Left lung (tissue), 10 donors: Measurements from ENCODE around the gene PDE4A. TPM values are rescaled to one million over a fixed set of nuclear protein-coding genes. Genes with fewer than 3 reads are reported as not detected.
A peak's percentile ranks its signal among the peaks of the same experiment; 100 is the strongest.

Experiments used
- ATAC-seq: fragments of 200-7000 bp; cut with Tn5 transposase; one replicate; pipeline ENCODE4 v1.9.1; 2020; ENCODE audit warnings: moderate library complexity
- DNase-seq, 4 donors: peaks; one replicate each; pipeline ENCODE4 v3.0.0-alpha.2; 2013 to 2020
- H3K27ac ChIP-seq, 2 donors: fragments of 200-600 bp; sonication (generic) in 1 of 2; one replicate each; pipeline versions ENCODE4 v1.5.0 to v1.8.0; 2020 to 2021
- H3K27me3 ChIP-seq, 2 donors: fragments of 200-600 bp; sonication (generic) in 1 of 2; one replicate each; pipeline versions ENCODE4 v1.5.0 to v1.8.0; 2020 to 2021
- H3K36me3 ChIP-seq, 2 donors: fragments of 200-600 bp; sonication (generic) in 1 of 2; one replicate each; pipeline versions ENCODE4 v1.5.0 to v1.8.0; 2020 to 2021
- H3K4me1 ChIP-seq, 2 donors: fragments of 200-600 bp; one replicate each; pipeline ENCODE4 v1.8.0; 2021
- H3K4me3 ChIP-seq, 2 donors: fragments of 200-600 bp; sonication (generic) in 1 of 2; one replicate each; pipeline versions ENCODE4 v1.5.0 to v1.8.0; 2020 to 2021; ENCODE audit warnings: mild to moderate bottlenecking in 1 of 2
- H3K9me3 ChIP-seq, 2 donors: fragments of 200-600 bp; sonication (generic) in 1 of 2; one replicate each; pipeline versions ENCODE4 v1.5.0 to v1.8.0; 2020 to 2021
- intact Hi-C, 2 donors: fragments of 100-400 bp; cut with DNase I; formaldehyde crosslinking; loops; one replicate each; pipeline versions ENCODE4 v1.11.2 to v1.14.2; 2022
- polyA plus RNA-seq, 6 donors: library from polyadenylated mRNA; unstranded; fragments of 120-200 nt; gene quantifications; one replicate each; pipeline ENCODE4 v1.2.1, GENCODE V29; 2013; ENCODE audit not compliant: insufficient read length in 6 of 6
- total RNA-seq, 2 donors: library from RNA; stranded (reverse); fragmentation: NEBNext Ultra II Directional; extraction: Animal tissue kit (Norgen Biotek cat#: 25700); gene quantifications; one replicate each; pipeline ENCODE4 v1.2.1, GENCODE V29; 2021
- TF ChIP-seq, protein P1 (sequence below), 2 donors: fragments of 200-600 bp; sonication (generic) in 1 of 2; IDR thresholded peaks; one replicate each; pipeline versions ENCODE4 v1.5.0 to v1.8.0; 2021; ENCODE audit warnings: antibody characterized with exemption in 2 of 2
- donor health status: DM: no; HTN: yes; CAD: no.
- donor health status: DM: no; HTN: no; CAD: no.

The PDE4A gene
- total and polyA plus RNA-seq, 8 donors: 4.3 to 21.6 (median 8.6) TPM

DNA sequence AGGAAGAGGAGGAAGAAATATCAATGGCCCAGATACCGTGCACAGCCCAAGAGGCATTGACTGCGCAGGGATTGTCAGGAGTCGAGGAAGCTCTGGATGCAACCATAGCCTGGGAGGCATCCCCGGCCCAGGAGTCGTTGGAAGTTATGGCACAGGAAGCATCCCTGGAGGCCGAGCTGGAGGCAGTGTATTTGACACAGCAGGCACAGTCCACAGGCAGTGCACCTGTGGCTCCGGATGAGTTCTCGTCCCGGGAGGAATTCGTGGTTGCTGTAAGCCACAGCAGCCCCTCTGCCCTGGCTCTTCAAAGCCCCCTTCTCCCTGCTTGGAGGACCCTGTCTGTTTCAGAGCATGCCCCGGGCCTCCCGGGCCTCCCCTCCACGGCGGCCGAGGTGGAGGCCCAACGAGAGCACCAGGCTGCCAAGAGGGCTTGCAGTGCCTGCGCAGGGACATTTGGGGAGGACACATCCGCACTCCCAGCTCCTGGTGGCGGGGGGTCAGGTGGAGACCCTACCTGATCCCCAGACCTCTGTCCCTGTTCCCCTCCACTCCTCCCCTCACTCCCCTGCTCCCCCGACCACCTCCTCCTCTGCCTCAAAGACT lies 46.9 kb downstream of the PDE4A start:
- no peak overlapping the region for H3K27ac ChIP-seq
- no peak overlapping the region for H3K4me3 ChIP-seq
- DNase-seq (no peak), ATAC-seq (no peak)
- TF ChIP-seq, protein P1, sequence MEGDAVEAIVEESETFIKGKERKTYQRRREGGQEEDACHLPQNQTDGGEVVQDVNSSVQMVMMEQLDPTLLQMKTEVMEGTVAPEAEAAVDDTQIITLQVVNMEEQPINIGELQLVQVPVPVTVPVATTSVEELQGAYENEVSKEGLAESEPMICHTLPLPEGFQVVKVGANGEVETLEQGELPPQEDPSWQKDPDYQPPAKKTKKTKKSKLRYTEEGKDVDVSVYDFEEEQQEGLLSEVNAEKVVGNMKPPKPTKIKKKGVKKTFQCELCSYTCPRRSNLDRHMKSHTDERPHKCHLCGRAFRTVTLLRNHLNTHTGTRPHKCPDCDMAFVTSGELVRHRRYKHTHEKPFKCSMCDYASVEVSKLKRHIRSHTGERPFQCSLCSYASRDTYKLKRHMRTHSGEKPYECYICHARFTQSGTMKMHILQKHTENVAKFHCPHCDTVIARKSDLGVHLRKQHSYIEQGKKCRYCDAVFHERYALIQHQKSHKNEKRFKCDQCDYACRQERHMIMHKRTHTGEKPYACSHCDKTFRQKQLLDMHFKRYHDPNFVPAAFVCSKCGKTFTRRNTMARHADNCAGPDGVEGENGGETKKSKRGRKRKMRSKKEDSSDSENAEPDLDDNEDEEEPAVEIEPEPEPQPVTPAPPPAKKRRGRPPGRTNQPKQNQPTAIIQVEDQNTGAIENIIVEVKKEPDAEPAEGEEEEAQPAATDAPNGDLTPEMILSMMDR (IDR thresholded peaks at IDR 0.05): no peak
- peaks cover 0 to 56% of the 10 kb centered on the region in 2 donors for H3K36me3 ChIP-seq
- no peaks in the 10 kb centered on the region for H3K9me3 ChIP-seq
- no peaks in the 10 kb centered on the region for H3K27me3 ChIP-seq
- intact Hi-C loops: no loop called here
- H3K4me1 ChIP-seq: no peaks in the 10 kb centered on the region

DNA sequence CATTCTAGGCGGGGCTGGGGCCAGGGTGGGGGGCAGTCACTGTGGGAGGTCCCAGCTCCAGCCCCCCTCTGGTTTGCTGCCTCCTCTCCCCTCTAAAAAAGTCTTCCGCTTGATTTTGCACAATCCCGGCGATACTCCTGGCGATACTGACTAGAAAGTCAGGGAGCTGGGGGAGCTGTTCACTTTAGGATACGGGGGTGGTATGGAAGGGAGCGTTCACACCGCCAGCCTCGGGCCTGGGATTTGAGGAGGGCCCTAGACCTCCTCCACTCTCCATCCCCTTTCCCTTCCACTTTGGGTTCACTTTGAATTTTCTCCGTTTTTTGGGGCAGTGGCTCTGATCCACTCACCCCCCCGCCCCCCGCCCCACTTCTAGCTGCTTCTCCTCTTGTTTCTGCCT lies 47.8 kb downstream of the PDE4A start:
- no peak overlapping the region for H3K4me3 ChIP-seq
- no peaks in the 10 kb centered on the region for H3K9me3 ChIP-seq
- no peaks in the 10 kb centered on the region for H3K27me3 ChIP-seq
- ATAC-seq (no peak), DNase-seq (no peak)
- H3K36me3 ChIP-seq: peaks cover 0 to 49% of the 10 kb centered on the region in 2 donors
- H3K4me1 ChIP-seq: no peaks in the 10 kb centered on the region
- intact Hi-C loops: no loop called here
- no peak overlapping the region for H3K27ac ChIP-seq
- TF ChIP-seq, protein P1 (IDR thresholded peaks at IDR 0.05): no peak

DNA sequence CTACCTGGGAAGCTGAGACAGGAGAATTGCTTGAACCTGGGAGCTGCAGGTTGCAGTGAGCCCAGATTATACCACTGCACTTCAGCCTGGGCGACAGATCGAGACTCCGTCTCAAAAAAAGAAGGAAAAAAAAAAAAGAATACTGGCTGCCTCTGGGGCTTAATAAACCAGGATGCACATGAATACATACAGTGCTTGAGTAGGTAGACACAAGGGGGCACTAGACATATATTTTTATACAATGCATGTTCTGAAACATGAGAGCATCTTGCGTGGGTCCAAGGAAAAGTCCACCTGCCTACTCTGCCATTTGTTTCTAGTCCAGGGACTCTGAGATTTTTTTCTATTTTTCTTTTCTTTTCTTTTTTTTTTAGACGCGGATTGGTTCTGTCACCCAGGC lies 51.6 kb downstream of the PDE4A start:
- Histone ChIP-seq H3K27ac (no peak overlapping the region), H3K4me1 (no peaks in the 10 kb centered on the region), H3K36me3 (peaks cover 0 to 13% of the 10 kb centered on the region in 2 donors), H3K27me3 (no peaks in the 10 kb centered on the region), H3K4me3 (no peak overlapping the region), H3K9me3 (no peaks in the 10 kb centered on the region)
- DNase-seq (peak in 1 of 4 donors; percentile 36), ATAC-seq (peak; percentile 36)
- TF ChIP-seq, protein P1 (IDR thresholded peaks at IDR 0.05): peak in 1 of 2 donors; percentile 16
- intact Hi-C loops: no loop called here

DNA sequence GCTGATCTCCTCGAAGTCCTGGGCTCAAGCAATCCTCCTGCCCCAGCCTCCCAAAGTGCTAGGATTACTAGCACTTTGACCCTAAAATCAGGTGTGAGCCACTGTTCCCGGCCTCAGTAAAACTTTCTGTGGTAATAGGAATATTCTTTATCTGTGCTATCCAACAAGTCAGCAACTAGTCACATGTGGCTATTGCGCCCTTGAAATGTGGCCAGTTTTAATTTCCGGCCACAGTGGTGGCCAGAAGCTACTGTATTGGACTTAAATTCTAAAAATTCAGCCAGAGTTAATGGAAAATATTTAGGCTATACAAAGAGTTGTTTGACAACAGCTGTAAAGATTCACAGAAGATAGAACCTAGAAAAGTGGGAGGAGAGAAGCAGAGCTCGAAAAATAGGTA lies 52.9 kb downstream of the PDE4A start:
- no peaks in the 10 kb centered on the region for H3K9me3 ChIP-seq
- intact Hi-C loops: no loop called here
- no peak for DNase-seq
- peaks cover 0 to under 1% of the 10 kb centered on the region in 2 donors for H3K4me1 ChIP-seq
- H3K4me3 ChIP-seq: no peak overlapping the region
- H3K27me3 ChIP-seq: no peaks in the 10 kb centered on the region
- ATAC-seq: no peak
- no peak overlapping the region for H3K27ac ChIP-seq
- H3K36me3 ChIP-seq: peaks cover 0 to under 1% of the 10 kb centered on the region in 2 donors
- TF ChIP-seq, protein P1 (IDR thresholded peaks at IDR 0.05): no peak

DNA sequence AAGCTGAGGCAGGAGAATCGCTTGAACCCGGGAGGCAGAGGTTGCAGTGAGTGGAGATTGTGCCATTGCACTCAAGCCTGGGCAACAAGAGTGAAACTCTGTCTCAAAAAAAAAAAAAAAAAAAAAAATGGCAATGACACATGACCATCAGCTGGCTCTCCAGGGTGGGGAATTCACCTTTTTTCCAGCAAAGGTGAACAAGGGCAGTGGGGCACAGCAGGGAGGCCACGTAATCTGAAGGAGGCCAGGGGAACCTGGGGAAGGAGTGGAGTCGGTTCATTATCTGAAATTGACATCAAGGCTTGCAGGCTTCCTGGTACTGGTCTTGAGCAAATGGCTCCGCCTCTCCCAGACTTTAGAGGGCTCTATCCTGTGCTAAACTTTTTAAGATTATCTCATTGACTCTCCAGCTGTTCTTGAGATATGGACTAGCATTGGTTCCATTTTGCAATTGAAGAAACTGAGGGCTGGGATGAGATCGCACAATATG lies 54.7 kb downstream of the PDE4A start:
- no peaks in the 10 kb centered on the region for H3K27me3 ChIP-seq
- no peaks in the 10 kb centered on the region for H3K36me3 ChIP-seq
- no peak for ATAC-seq
- H3K4me1 ChIP-seq: peaks cover 4 to 13% of the 10 kb centered on the region in 2 donors
- no peak for DNase-seq
- no peaks in the 10 kb centered on the region for H3K9me3 ChIP-seq
- TF ChIP-seq, protein P1 (IDR thresholded peaks at IDR 0.05): no peak
- H3K4me3 ChIP-seq: no peak overlapping the region
- intact Hi-C loops: no loop called here
- H3K27ac ChIP-seq: no peak overlapping the region
